ENCODE data around the gene GLIS1. TPM values are rescaled to one million over a fixed set of nuclear protein-coding genes. Genes with fewer than 3 reads are reported as not detected.

GLIS1 gene
- total RNA-seq, 2 donors from 2014 or later, result not detected

GRCh38 chr1:53697721-53698383, 41.1 kb downstream of the GLIS1 start:
- Mint-ChIP-seq H3K27me3 (peaks cover 10% of the 10 kb centered on the region), H3K27ac (no peak overlapping the region), H3K9me3 (no peaks in the 10 kb centered on the region), H3K36me3 (ENCODE audit: low read depth) (no peaks in the 10 kb centered on the region), H3K4me1 (no peaks in the 10 kb centered on the region), H3K4me3 (no peak overlapping the region)
- no peak for ATAC-seq (replicated peaks)

- ATAC-seq (replicated peaks), result no peak
- Mint-ChIP-seq H3K4me1 (no peaks in the 10 kb centered on the region), H3K27ac (no peak overlapping the region), H3K9me3 (no peaks in the 10 kb centered on the region), H3K4me3 (no peak overlapping the region), H3K27me3 (peaks cover 14% of the 10 kb centered on the region), H3K36me3 (ENCODE audit: low read depth) (no peaks in the 10 kb centered on the region)
Measured at GRCh38 chr1:53696990-53697389, 42.0 kb downstream of the GLIS1 start.

DNA sequence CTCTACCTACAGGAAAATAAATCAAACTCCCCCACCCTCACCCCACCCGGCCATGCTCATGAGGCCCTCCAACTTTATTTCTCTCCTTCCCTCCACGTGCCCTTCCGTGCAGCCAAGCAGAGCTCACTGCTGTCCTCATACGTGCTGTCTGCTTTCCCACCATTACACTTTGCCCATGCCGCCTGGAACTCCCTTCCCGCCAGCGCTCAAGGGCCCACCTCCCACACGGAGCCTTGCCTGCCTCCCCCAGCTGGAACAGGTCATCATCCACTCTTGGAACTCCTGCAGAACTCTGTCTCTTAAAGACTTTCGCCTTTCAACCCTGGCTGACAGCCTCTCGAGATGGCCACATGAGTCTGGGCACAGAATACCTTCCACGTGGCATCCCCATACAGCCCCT, 42.4 kb downstream of the GLIS1 start:
- Mint-ChIP-seq H3K27ac (no peak overlapping the region), H3K4me3 (no peak overlapping the region), H3K9me3 (no peaks in the 10 kb centered on the region), H3K4me1 (no peaks in the 10 kb centered on the region), H3K27me3 (peaks cover 19% of the 10 kb centered on the region), H3K36me3 (ENCODE audit: low read depth) (no peaks in the 10 kb centered on the region)
- no peak for ATAC-seq (replicated peaks)

DNA sequence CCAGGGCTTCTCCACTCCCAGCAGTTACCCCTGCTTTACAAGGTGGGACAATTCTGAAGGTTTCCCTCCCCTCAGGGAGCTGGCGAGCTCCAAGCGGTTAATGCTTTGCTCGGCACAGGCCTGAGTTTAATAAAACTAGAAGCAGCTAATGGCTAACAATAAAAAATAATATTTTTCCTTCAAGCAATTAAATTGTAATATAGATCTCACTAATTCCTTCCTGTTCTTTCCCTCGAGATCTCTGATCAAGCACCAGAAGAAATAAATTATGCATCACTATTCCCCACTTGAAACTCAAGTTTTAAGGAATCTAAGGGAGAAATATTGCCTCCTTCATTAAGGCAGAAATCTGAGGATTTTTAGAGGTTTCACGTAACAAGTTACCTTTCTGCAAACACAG, 42.9 kb downstream of the GLIS1 start:
- H3K27ac Mint-ChIP-seq, result no peak overlapping the region

GRCh38 chr1:53695116-53695515, 43.8 kb downstream of the GLIS1 start:
- Mint-ChIP-seq H3K27me3 (peaks cover 14% of the 10 kb centered on the region), H3K4me1 (no peaks in the 10 kb centered on the region), H3K27ac (no peak overlapping the region), H3K36me3 (ENCODE audit: low read depth) (no peaks in the 10 kb centered on the region), H3K9me3 (no peaks in the 10 kb centered on the region), H3K4me3 (no peak overlapping the region)
- no peak for ATAC-seq (replicated peaks)

More for the DNA sequence above, 42.9 kb downstream of the GLIS1 start:
- ATAC-seq (replicated peaks), result no peak
- Mint-ChIP-seq H3K4me3 (no peak overlapping the region), H3K9me3 (no peaks in the 10 kb centered on the region), H3K27me3 (peaks cover 20% of the 10 kb centered on the region), H3K36me3 (ENCODE audit: low read depth) (no peaks in the 10 kb centered on the region), H3K4me1 (no peaks in the 10 kb centered on the region)

- Mint-ChIP-seq H3K27ac (no peak overlapping the region), H3K27me3 (peaks cover 14% of the 10 kb centered on the region), H3K9me3 (no peaks in the 10 kb centered on the region), H3K4me3 (no peak overlapping the region), H3K36me3 (ENCODE audit: low read depth) (no peaks in the 10 kb centered on the region), H3K4me1 (no peaks in the 10 kb centered on the region)
- ATAC-seq (replicated peaks), result no peak
Measured at GRCh38 chr1:53694718-53695091, 44.3 kb downstream of the GLIS1 start.

DNA sequence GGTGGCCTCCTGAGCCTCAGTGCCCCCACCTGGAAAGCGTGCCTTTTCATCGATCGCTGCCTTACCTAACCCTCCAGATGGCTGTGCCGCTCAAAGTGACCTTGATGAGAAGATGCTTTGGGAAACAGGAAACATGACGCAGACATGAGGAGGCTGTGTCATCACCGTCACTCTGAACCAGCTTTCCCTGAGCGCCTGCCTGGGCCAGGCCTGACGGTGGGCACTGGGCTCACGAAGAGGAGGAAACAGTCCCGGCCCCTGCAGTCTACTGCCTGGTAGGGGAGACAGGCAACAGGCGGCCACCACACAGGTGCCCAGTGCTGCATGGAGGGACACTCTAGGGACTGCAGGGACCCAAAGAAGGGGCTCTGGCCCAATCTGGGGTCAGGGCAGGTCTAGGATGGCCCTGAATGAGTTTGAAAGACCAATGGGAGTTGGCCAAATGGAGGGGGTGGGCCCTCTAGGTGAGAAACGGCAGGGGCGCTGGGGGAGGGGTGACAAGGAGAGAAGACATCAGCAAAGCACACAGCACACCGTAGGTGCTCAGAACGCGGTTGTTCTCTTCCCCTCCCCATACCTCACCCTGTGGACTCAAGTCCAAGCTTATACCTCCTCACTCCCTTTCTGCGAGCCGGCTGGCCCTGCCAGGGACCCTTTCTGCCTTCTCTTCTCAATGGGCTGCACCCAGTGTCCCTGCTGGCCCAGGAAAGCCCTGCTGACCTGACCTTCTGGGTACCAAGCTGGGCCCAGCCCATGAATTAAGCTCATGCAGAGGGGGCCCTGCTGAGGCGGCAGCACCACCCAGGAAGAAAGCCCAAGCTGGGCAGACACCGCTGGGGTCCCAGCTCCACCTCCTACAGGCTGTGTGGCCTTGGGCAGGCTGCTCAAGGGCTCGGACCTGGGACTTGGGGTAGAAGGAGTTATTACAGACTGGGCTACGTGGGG, 44.9 kb downstream of the GLIS1 start:
- Mint-ChIP-seq H3K9me3 (no peaks in the 10 kb centered on the region), H3K4me1 (no peaks in the 10 kb centered on the region), H3K4me3 (no peak overlapping the region), H3K36me3 (ENCODE audit: low read depth) (no peaks in the 10 kb centered on the region), H3K27ac (no peak overlapping the region), H3K27me3 (peaks cover 14% of the 10 kb centered on the region)
- ATAC-seq (replicated peaks), result no peak

DNA sequence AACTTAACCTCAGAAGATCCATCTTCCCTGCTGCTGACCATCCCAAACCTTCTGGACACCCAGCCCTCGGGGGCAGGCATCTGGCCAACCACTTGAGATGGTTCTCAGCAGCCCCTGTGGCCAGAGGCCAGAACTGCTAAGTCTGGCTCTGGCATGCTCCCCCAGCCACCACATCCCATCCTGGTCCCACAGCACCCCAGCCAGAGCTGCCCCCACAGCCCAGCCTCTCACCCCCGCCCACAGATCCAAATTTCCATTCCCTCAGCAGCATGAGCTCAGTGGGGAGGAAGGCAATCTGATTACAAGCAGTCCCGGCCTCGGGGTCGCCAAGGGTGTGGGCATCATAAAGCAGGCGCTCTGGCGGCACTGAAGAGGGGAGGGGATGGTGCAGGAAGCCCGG, 45.6 kb downstream of the GLIS1 start:
- Mint-ChIP-seq H3K4me1 (no peaks in the 10 kb centered on the region), H3K36me3 (ENCODE audit: low read depth) (no peaks in the 10 kb centered on the region), H3K9me3 (no peaks in the 10 kb centered on the region), H3K27ac (no peak overlapping the region), H3K4me3 (no peak overlapping the region), H3K27me3 (peaks cover 14% of the 10 kb centered on the region)
- ATAC-seq (replicated peaks), result no peak

- H3K4me1 Mint-ChIP-seq, result no peaks in the 10 kb centered on the region
- ATAC-seq (replicated peaks), result no peak
- H3K27me3 Mint-ChIP-seq, result peaks cover 17% of the 10 kb centered on the region
- H3K4me3 Mint-ChIP-seq, result no peak overlapping the region
- no peaks in the 10 kb centered on the region for H3K36me3 Mint-ChIP-seq (ENCODE audit: low read depth)
- no peaks in the 10 kb centered on the region for H3K9me3 Mint-ChIP-seq
- H3K27ac Mint-ChIP-seq, result no peak overlapping the region
Measured at GRCh38 chr1:53691326-53691725, 47.6 kb downstream of the GLIS1 start.

DNA sequence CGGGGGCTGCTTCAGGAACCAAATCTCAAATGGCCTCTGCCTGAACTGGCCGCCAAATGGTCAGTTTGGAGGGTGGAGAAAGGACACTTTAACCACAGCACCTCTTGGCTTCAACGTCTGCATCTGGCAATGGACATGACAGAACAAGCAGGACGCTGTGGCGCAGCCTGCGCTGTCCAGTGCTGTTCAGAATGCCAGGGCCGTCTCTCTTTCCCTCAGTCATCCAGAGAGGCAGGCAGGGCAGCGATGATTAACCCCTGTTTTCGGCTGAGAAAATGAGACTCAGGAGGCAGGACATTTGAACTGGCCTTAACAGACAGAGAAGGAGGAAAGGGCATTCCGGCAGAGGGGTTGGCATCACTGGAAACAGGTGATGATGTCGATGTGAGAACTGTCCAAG, 48.6 kb downstream of the GLIS1 start:
- Mint-ChIP-seq H3K4me3 (no peak overlapping the region), H3K36me3 (ENCODE audit: low read depth) (no peaks in the 10 kb centered on the region)

GRCh38 chr1:53689736-53690326, 49.1 kb downstream of the GLIS1 start:
- ATAC-seq (replicated peaks), result no peak
- Mint-ChIP-seq H3K4me3 (no peak overlapping the region), H3K36me3 (ENCODE audit: low read depth) (no peaks in the 10 kb centered on the region), H3K4me1 (no peaks in the 10 kb centered on the region), H3K9me3 (no peaks in the 10 kb centered on the region), H3K27me3 (peaks cover 29% of the 10 kb centered on the region), H3K27ac (no peak overlapping the region)

More for the DNA sequence above, 48.6 kb downstream of the GLIS1 start:
- ATAC-seq (replicated peaks), result no peak
- Mint-ChIP-seq H3K9me3 (no peaks in the 10 kb centered on the region), H3K27ac (no peak overlapping the region), H3K27me3 (peaks cover 27% of the 10 kb centered on the region), H3K4me1 (no peaks in the 10 kb centered on the region)

- Mint-ChIP-seq H3K4me1 (no peaks in the 10 kb centered on the region), H3K27me3 (peaks cover 31% of the 10 kb centered on the region), H3K9me3 (no peaks in the 10 kb centered on the region), H3K36me3 (ENCODE audit: low read depth) (no peaks in the 10 kb centered on the region), H3K27ac (no peak overlapping the region), H3K4me3 (no peak overlapping the region)
- ATAC-seq (replicated peaks), result no peak
Measured at GRCh38 chr1:53689223-53689622, 49.7 kb downstream of the GLIS1 start.

DNA sequence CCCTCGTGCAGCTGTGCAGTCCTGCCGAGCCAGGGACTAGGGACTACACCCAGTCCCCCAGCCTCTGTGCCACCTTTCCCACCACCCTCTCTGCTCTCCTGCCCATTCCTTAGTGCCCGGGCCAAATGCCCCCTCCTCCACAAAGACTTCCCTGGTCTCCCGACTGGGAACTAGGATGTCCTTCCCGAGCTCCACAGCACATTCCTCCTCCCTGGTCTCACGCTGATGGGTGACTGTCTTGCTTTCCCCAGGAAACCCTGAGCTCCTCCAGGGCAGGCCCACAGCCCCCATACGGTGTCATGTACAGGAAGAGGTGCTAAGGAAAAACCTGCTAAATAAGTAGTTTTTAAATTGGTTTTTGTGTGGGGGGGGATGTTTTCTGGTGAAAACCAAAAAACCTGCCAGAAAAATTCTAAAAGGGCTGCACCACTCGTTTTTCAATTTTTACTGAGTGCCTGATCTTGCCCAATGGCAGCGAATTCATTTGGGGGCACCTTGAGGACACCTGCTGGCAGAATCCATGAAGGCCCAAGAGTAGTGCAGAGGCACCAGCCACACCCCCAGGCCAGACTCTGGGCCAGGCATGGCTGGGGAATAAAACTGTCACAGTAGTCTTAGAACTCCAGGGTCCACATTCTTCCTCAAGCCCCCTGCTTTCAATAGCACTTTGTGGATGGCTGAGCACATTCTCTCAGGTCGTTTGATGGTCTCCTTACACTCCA, 50.4 kb downstream of the GLIS1 start:
- H3K4me1 Mint-ChIP-seq, result no peaks in the 10 kb centered on the region
- H3K27me3 Mint-ChIP-seq, result peaks cover 31% of the 10 kb centered on the region
- no peak for ATAC-seq (replicated peaks)
- H3K36me3 Mint-ChIP-seq (ENCODE audit: low read depth), result no peaks in the 10 kb centered on the region
- no peak overlapping the region for H3K27ac Mint-ChIP-seq
- no peaks in the 10 kb centered on the region for H3K9me3 Mint-ChIP-seq
- no peak overlapping the region for H3K4me3 Mint-ChIP-seq

- no peak for ATAC-seq (replicated peaks)
- Mint-ChIP-seq H3K36me3 (ENCODE audit: low read depth) (no peaks in the 10 kb centered on the region), H3K27ac (no peak overlapping the region), H3K4me3 (no peak overlapping the region), H3K4me1 (no peaks in the 10 kb centered on the region), H3K27me3 (peaks cover 32% of the 10 kb centered on the region), H3K9me3 (no peaks in the 10 kb centered on the region)
Measured at GRCh38 chr1:53687901-53688300, 51.1 kb downstream of the GLIS1 start.
